Measurements from ENCODE around the gene SLC12A9. TPM values are rescaled to one million over a fixed set of nuclear protein-coding genes. Genes with fewer than 3 reads are reported as not detected.

Gene SLC12A9
- total RNA-seq, 2 donors from 2014 or later: 22.0 to 29.4 TPM

GRCh38 chr7:100863406-100863950 is 11.0 kb downstream of the SLC12A9 start:
- TF ChIP-seq POLR2A (IDR thresholded peaks at IDR 0.05) (no peak), POLR2AphosphoS5 (IDR thresholded peaks at IDR 0.05) (no peak), CTCF (IDR thresholded peaks at IDR 0.05) (no peak)
- intact Hi-C loops (cut with DNase I): no loop called here
- WGBS: 79% methylated on average over 10 of the region's 10 CpGs
- Histone ChIP-seq H3K4me3 (no peak overlapping the region), H3K36me3 (no peaks in the 10 kb centered on the region), H3K9me3 (no peaks in the 10 kb centered on the region), H3K4me1 (replicated peaks) (peaks cover 16% of the 10 kb centered on the region), H3K27ac (no peak overlapping the region), H3K27me3 (replicated peaks; ENCODE audit: insufficient read depth) (no peaks in the 10 kb centered on the region)
- no peak for DNase-seq (ENCODE audit: low spot score)

GRCh38 chr7:100864263-100864845 is 11.8 kb downstream of the SLC12A9 start:
- TF ChIP-seq POLR2A (IDR thresholded peaks at IDR 0.05): no peak
- no peak for TF ChIP-seq POLR2AphosphoS5 (IDR thresholded peaks at IDR 0.05)
- no peak for TF ChIP-seq CTCF (IDR thresholded peaks at IDR 0.05)
- H3K4me1 ChIP-seq (replicated peaks): peaks cover 20% of the 10 kb centered on the region
- H3K27me3 ChIP-seq (replicated peaks; ENCODE audit: insufficient read depth): no peaks in the 10 kb centered on the region
- 87% methylated on average over 12 of the region's 12 CpGs for WGBS
- no peaks in the 10 kb centered on the region for H3K9me3 ChIP-seq
- no peak overlapping the region for H3K4me3 ChIP-seq
- no peak overlapping the region for H3K27ac ChIP-seq
- intact Hi-C loops (cut with DNase I): no loop called here
- no peak for DNase-seq (ENCODE audit: low spot score)
- no peaks in the 10 kb centered on the region for H3K36me3 ChIP-seq

GRCh38 chr7:100865372-100865911 is 12.9 kb downstream of the SLC12A9 start:
- peak overlapping the region; percentile 86 to 98 for H3K27ac ChIP-seq
- H3K4me1 ChIP-seq (replicated peaks): peaks cover 20% of the 10 kb centered on the region
- TF ChIP-seq CTCF (IDR thresholded peaks at IDR 0.05) (no peak), POLR2A (IDR thresholded peaks at IDR 0.05) (no peak), POLR2AphosphoS5 (IDR thresholded peaks at IDR 0.05) (no peak)
- H3K4me3 ChIP-seq: no peak overlapping the region
- DNase-seq (ENCODE audit: low spot score): peak; percentile 49
- H3K36me3 ChIP-seq: no peaks in the 10 kb centered on the region
- no peaks in the 10 kb centered on the region for H3K27me3 ChIP-seq (replicated peaks; ENCODE audit: insufficient read depth)
- intact Hi-C loops (cut with DNase I): no loop called here
- WGBS: 46% methylated on average over 16 of the region's 17 CpGs
- H3K9me3 ChIP-seq: no peaks in the 10 kb centered on the region

GRCh38 chr7:100865938-100866728 is 13.6 kb downstream of the SLC12A9 start:
- Histone ChIP-seq H3K36me3 (no peaks in the 10 kb centered on the region), H3K4me3 (peak overlapping the region; percentile 19 to 41), H3K9me3 (no peaks in the 10 kb centered on the region), H3K27me3 (replicated peaks; ENCODE audit: insufficient read depth) (no peaks in the 10 kb centered on the region), H3K4me1 (replicated peaks) (peaks cover 20% of the 10 kb centered on the region), H3K27ac (peak overlapping the region; percentile 86 to 98)
- TF ChIP-seq CTCF (IDR thresholded peaks at IDR 0.05) (no peak), POLR2AphosphoS5 (IDR thresholded peaks at IDR 0.05) (peak; percentile 30)
- peak; percentile 87 for DNase-seq (ENCODE audit: low spot score)
- intact Hi-C loops (cut with DNase I): no loop called here
- 24% methylated on average over 42 of the region's 46 CpGs for WGBS

Data from prostate gland (tissue), 2 donors.